Esophagus muscularis mucosa (tissue), 4 donors: ENCODE data around the gene C1orf116. TPM values are rescaled to one million over a fixed set of nuclear protein-coding genes. Genes with fewer than 3 reads are reported as not detected.

Experiments used
- DNase-seq: peaks from one replicate; pipeline ENCODE4 v3.0.0-alpha.2; 2017; ENCODE audit errors: extremely low spot score
- H3K27ac ChIP-seq, 4 donors: fragments of 200-600 bp; sonication (generic); replicated peaks in 1 of 4; 1 replicate in 3 of 4; 2 replicates in 1 of 4; pipeline ENCODE4 v1.5.1; 2016 to 2019; ENCODE audit warnings: mild to moderate bottlenecking in 1 of 4
- H3K27me3 ChIP-seq, 4 donors: fragments of 200-600 bp; sonication (generic); one replicate each; pipeline versions ENCODE4 v1.5.1 to v1.6.0; 2016 to 2019
- H3K36me3 ChIP-seq, 4 donors: fragments of 200-600 bp; sonication (generic); one replicate each; pipeline ENCODE4 v1.5.1; 2016 to 2019
- H3K4me1 ChIP-seq, 4 donors: fragments of 200-600 bp; sonication (generic); one replicate each; pipeline ENCODE4 v1.5.1; 2016 to 2019
- H3K4me3 ChIP-seq, 4 donors: fragments of 200-600 bp; sonication (generic); 1 replicate in 2 of 4; 2 replicates in 2 of 4; pipeline ENCODE4 v1.5.1; 2016 to 2019; ENCODE audit warnings: mild to moderate bottlenecking in 4 of 4, moderate library complexity in 1 of 4
- H3K9me3 ChIP-seq, 4 donors: fragments of 200-600 bp; sonication (generic); 1 replicate in 3 of 4; 2 replicates in 1 of 4; pipeline ENCODE4 v1.5.1; 2016 to 2019
- EP300 ChIP-seq: sonication (generic); formaldehyde crosslinking; IDR thresholded peaks from one replicate; pipeline ENCODE4 v1.6.1; 2017; ENCODE audit warnings: antibody characterized with exemption
- POLR2A ChIP-seq: fragments of 450-650 bp; IDR thresholded peaks from one replicate; pipeline ENCODE4 v1.6.1; 2017; ENCODE audit warnings: antibody characterized with exemption, moderate library complexity, mild to moderate bottlenecking, low read depth
- POLR2AphosphoS5 ChIP-seq, 2 donors: sonication (generic); formaldehyde crosslinking; IDR thresholded peaks; one replicate each; pipeline ENCODE4 v1.6.1; 2017; ENCODE audit warnings: antibody characterized with exemption in 2 of 2
- WGBS: methylation state at CpG from one replicate; pipeline ENCODE4 v1.1.5; 2018; 5-methylcytosine and 5-hydroxymethylcytosine counted together
- intact Hi-C: fragments of 100-400 bp; cut with DNase I; formaldehyde crosslinking; loops from one replicate; pipeline ENCODE4 v1.15.1; 2023
- total RNA-seq, 4 donors: library from RNA; depleted of rRNA; stranded (reverse); fragments of >200 nt; gene quantifications; one replicate each; pipeline versions ENCODE4 v1.1.0 to v1.2.1, GENCODE V29; 2016
- TF ChIP-seq, protein P1 (sequence below), 3 experiments: fragments of 200-600 bp in 2 of 3; fragments of 450-650 bp in 1 of 3; sonication (generic) in 2 of 3; IDR thresholded peaks; one replicate each; pipeline ENCODE4 v1.5.1; 2017 to 2019; ENCODE audit warnings: antibody characterized with exemption in 3 of 3, mild to moderate bottlenecking in 2 of 3, moderate library complexity in 1 of 3

Gene C1orf116
- total RNA-seq, 4 donors from 2014 or later: under 0.01 to 0.32 (median 0.17) TPM

DNA sequence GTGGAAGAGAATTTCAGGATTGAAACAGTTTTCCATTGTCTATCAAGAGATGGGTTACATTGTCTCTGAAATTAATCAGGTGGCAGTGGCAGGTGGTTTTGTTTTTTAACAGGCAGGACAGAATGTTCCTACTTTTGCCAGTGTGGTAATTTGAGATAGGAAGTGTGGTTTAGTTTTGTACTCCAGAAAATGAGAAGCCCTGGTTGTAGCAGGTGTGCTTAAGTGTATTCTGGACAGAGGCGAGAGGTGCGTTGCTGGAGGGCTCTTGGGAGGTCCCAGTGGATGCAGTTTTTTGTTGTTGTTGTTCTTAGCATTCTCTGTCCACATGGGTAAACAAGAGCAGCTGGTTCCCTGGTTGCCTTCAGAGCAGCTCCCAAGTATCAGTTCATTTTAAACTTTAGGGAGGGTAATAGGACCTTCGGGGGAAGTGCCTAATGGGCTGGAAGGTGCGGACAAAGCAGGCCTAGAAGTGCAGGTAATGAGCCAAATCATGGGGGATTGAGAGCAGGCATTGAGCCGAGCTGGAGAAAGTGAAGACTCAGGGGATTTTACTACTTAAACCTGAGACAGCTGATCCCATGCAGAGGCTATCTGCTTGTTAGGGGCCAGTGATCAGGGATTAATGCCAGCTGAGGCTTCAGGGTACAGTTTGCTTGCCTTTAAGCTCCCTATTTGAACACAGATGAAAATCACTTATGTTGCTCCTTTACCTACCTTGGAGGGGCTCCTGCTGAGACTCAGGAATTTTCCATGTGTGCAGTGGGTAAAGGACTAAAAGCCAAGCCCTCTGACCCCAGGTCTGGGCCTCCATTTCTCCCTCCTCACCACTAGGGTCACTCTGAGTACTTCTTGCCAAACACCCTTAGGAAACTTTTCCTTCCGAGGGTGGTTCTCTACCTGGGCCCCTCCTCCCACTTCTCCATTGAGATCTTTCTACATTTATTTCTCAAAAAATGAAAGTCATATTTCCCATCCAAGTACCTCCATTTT lies 26.6 kb upstream of the C1orf116 start:
- DNase-seq: no peak
- Histone ChIP-seq H3K27ac (no peak overlapping the region), H3K27me3 (no peaks in the 10 kb centered on the region), H3K36me3 (peaks cover 15 to 50% (median 33%) of the 10 kb centered on the region in 4 donors), H3K9me3 (no peaks in the 10 kb centered on the region), H3K4me1 (peaks cover 0 to 4% (median 0%) of the 10 kb centered on the region in 4 donors), H3K4me3 (no peak overlapping the region)
- TF ChIP-seq EP300 (no peak), POLR2A (peak; percentile 16)
- TF ChIP-seq, protein P1, sequence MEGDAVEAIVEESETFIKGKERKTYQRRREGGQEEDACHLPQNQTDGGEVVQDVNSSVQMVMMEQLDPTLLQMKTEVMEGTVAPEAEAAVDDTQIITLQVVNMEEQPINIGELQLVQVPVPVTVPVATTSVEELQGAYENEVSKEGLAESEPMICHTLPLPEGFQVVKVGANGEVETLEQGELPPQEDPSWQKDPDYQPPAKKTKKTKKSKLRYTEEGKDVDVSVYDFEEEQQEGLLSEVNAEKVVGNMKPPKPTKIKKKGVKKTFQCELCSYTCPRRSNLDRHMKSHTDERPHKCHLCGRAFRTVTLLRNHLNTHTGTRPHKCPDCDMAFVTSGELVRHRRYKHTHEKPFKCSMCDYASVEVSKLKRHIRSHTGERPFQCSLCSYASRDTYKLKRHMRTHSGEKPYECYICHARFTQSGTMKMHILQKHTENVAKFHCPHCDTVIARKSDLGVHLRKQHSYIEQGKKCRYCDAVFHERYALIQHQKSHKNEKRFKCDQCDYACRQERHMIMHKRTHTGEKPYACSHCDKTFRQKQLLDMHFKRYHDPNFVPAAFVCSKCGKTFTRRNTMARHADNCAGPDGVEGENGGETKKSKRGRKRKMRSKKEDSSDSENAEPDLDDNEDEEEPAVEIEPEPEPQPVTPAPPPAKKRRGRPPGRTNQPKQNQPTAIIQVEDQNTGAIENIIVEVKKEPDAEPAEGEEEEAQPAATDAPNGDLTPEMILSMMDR (IDR thresholded peaks at IDR 0.05): no peak
- 83% methylated on average over 6 of the region's 6 CpGs for WGBS
- intact Hi-C loops: loop anchor here (10.0 kb wide), 1 partner anchor 906 kb away; no protein-coding TSS in a partner anchor

DNA sequence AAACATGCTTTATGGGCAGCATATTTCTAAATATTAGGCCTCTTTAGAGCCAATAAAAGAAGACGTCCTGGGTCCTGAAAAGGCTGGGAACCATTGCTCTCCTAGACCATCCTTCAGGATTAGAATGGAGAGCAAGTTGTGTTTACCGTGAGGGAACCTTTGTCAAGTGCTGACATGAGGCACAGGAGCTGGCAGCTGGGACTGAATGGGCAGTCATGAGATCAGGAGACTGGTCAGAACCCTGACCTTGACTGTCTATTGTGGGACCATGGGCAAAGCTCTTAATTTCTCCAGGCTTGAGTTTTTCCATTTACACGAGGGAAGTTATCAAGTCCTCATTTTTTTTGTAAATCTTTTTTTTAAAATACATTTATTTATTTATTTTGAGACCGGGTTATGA lies 25.7 kb upstream of the C1orf116 start:
- Histone ChIP-seq H3K9me3 (no peaks in the 10 kb centered on the region), H3K27ac (no peak overlapping the region), H3K4me1 (peaks cover 4 to 7% (median 6%) of the 10 kb centered on the region in 4 donors), H3K4me3 (no peak overlapping the region), H3K36me3 (peaks cover 14 to 40% (median 24%) of the 10 kb centered on the region in 4 donors), H3K27me3 (no peaks in the 10 kb centered on the region)
- no peak for DNase-seq
- WGBS: 79% methylated on average over 4 of the region's 4 CpGs
- intact Hi-C loops: loop anchor here (10.0 kb wide), 1 partner anchor 907 kb away; no protein-coding TSS in a partner anchor
- TF ChIP-seq POLR2A: no peak
- no peak for TF ChIP-seq EP300
- no peak for TF ChIP-seq POLR2AphosphoS5 (IDR thresholded peaks at IDR 0.05)
- TF ChIP-seq, protein P1 (IDR thresholded peaks at IDR 0.05): no peak

DNA sequence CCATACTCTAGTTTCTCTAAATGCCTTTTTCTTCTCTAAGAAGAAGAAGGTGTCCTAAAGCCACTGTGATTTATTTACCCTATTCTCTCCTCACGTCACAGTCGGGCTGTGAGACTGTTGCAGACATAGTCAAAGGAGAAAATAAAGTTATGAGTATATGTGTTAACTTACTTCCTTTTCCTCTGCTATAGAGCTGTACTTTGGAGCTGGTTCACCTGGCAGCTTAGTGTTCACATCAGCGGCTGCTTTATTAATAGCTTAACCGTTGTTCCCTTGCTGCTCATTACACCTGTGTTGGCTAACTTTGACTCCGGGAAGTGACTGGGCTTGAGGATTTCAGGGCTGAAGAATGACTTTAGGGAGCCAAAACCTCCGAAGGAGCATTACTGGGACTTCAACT lies 24.1 kb upstream of the C1orf116 start:
- intact Hi-C loops: loop anchor here (10.0 kb wide), 1 partner anchor 908 kb away; no protein-coding TSS in a partner anchor
- H3K27ac ChIP-seq: no peak overlapping the region
- H3K27me3 ChIP-seq: no peaks in the 10 kb centered on the region
- peaks cover 3 to 25% (median 8%) of the 10 kb centered on the region in 4 donors for H3K36me3 ChIP-seq
- no peaks in the 10 kb centered on the region for H3K9me3 ChIP-seq
- no peak overlapping the region for H3K4me3 ChIP-seq
- DNase-seq: no peak
- TF ChIP-seq POLR2A (no peak), EP300 (no peak), POLR2AphosphoS5 (IDR thresholded peaks at IDR 0.05) (no peak)
- TF ChIP-seq, protein P1 (IDR thresholded peaks at IDR 0.05): no peak
- WGBS: 92% methylated on average over 6 of the region's 6 CpGs
- peaks cover 12 to 17% (median 15%) of the 10 kb centered on the region in 4 donors for H3K4me1 ChIP-seq

DNA sequence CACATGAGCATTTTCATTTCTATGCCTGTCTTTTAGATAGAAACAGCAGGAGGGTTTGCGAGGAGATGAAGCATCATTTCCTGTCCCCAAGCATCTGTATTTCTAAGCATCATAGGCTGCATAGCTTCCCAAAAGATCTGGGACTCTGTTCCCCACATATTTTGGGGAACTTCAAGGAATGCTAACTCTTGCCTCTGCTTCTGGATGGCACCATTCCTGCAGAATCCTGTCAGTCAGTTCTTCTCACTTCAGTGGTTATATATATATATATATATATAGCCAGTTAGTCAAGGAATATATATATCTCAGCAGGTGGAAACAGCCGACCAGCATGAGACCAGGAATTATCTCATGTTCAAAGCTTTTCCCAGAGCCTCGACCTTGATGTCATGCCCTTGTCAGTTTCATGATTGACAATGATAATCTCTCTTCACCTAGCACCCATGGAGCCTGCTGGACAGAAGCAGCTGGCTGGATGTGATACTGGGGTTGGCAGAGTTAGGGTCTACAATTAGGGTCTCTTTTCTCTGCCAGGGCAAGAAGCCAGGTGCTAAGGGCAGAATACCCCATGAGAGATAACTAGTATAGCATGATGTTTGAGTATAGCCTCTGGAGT lies 22.9 kb upstream of the C1orf116 start:
- no peaks in the 10 kb centered on the region for H3K27me3 ChIP-seq
- 69% methylated on average over 3 of the region's 3 CpGs for WGBS
- H3K27ac ChIP-seq: no peak overlapping the region
- TF ChIP-seq EP300 (no peak), POLR2A (no peak), POLR2AphosphoS5 (IDR thresholded peaks at IDR 0.05) (no peak)
- peaks cover 0 to 18% (median 2%) of the 10 kb centered on the region in 4 donors for H3K36me3 ChIP-seq
- peaks cover 16 to 24% (median 23%) of the 10 kb centered on the region in 4 donors for H3K4me1 ChIP-seq
- DNase-seq: no peak
- H3K4me3 ChIP-seq: no peak overlapping the region
- intact Hi-C loops: loop anchor here (10.0 kb wide), 1 partner anchor 909 kb away; no protein-coding TSS in a partner anchor
- H3K9me3 ChIP-seq: no peaks in the 10 kb centered on the region
